NT2/D1 (cell line): ENCODE results near the gene FBXO2.

Experiments
- SUZ12 ChIP-seq: IDR thresholded peaks from 2 replicates; pipeline ENCODE4 v1.6.1; 2011; ENCODE audit not compliant: insufficient read length, insufficient read depth; ENCODE audit errors: extremely low read depth
- YY1 ChIP-seq: IDR thresholded peaks from 2 replicates; pipeline ENCODE4 v1.6.1; 2011; ENCODE audit not compliant: insufficient read length, insufficient read depth
- ZNF274 ChIP-seq: IDR thresholded peaks from 2 replicates; pipeline ENCODE4 v1.6.1; 2011; ENCODE audit warnings: mild to moderate bottlenecking, low read depth, low read length

GRCh38 chr1:11697188-11697892 lies 43.1 kb upstream of the FBXO2 start:
- TF ChIP-seq ZNF274 = no peak
- no peak for TF ChIP-seq YY1
- TF ChIP-seq SUZ12 = no peak
